TTC549 (cell line): ENCODE results near the gene TMEM91.

ENCODE experiments used
- FAIRE-seq: peaks from 2 replicates; lab custom pipeline; 2012; peaks lifted over from hg19 to GRCh38; lab: Jason Lieb, UNC

Gene TMEM91

GRCh38 chr19:41412953-41413352, 36.6 kb downstream of the TMEM91 start:
- FAIRE-seq: no peak

GRCh38 chr19:41413947-41414346, 37.6 kb downstream of the TMEM91 start:
- FAIRE-seq: no peak

GRCh38 chr19:41414461-41414860, 38.1 kb downstream of the TMEM91 start:
- no peak for FAIRE-seq

GRCh38 chr19:41415154-41415571, 38.8 kb downstream of the TMEM91 start:
- no peak for FAIRE-seq

GRCh38 chr19:41416194-41416674, 39.9 kb downstream of the TMEM91 start:
- FAIRE-seq: no peak

GRCh38 chr19:41420101-41420880, 44.0 kb downstream of the TMEM91 start:
- FAIRE-seq: no peak

- FAIRE-seq: no peak
These were observed 45.0 kb downstream of the TMEM91 start for GRCh38 chr19:41421314-41421713.

GRCh38 chr19:41421973-41422372, 45.6 kb downstream of the TMEM91 start:
- no peak for FAIRE-seq

- FAIRE-seq: no peak
These were observed 46.1 kb downstream of the TMEM91 start for GRCh38 chr19:41422456-41422855.

- FAIRE-seq: no peak
These were observed 46.6 kb downstream of the TMEM91 start for GRCh38 chr19:41422955-41423354.

GRCh38 chr19:41424335-41425173, 48.2 kb downstream of the TMEM91 start:
- no peak for FAIRE-seq

- no peak for FAIRE-seq
These were observed 49.1 kb downstream of the TMEM91 start for GRCh38 chr19:41425174-41426115.

GRCh38 chr19:41426116-41426841, 49.9 kb downstream of the TMEM91 start:
- no peak for FAIRE-seq

GRCh38 chr19:41426952-41427646, 50.8 kb downstream of the TMEM91 start, which contains the start of gene B3GNT8:
Gene B3GNT8, minus strand, starts transcription at chr19:41427374. Its CDS starts 596 bp downstream, at chr19:41426778.
- FAIRE-seq: no peak

GRCh38 chr19:41427647-41428480, 51.5 kb downstream of the TMEM91 start:
- no peak for FAIRE-seq

GRCh38 chr19:41428481-41428859, 52.1 kb downstream of the TMEM91 start:
- no peak for FAIRE-seq

GRCh38 chr19:41430922-41431321, 54.6 kb downstream of the TMEM91 start:
- FAIRE-seq: no peak

GRCh38 chr19:41431426-41432386, 55.4 kb downstream of the TMEM91 start:
- no peak for FAIRE-seq

GRCh38 chr19:41433171-41433570, 56.8 kb downstream of the TMEM91 start:
- no peak for FAIRE-seq
